Measurements from ENCODE around the gene ASF1A. TPM values are rescaled to one million over a fixed set of nuclear protein-coding genes. Genes with fewer than 3 reads are reported as not detected.

The ASF1A gene
- total and polyA plus RNA-seq, 8 donors: 4.5 to 13.9 (median 8.4) TPM

DNA sequence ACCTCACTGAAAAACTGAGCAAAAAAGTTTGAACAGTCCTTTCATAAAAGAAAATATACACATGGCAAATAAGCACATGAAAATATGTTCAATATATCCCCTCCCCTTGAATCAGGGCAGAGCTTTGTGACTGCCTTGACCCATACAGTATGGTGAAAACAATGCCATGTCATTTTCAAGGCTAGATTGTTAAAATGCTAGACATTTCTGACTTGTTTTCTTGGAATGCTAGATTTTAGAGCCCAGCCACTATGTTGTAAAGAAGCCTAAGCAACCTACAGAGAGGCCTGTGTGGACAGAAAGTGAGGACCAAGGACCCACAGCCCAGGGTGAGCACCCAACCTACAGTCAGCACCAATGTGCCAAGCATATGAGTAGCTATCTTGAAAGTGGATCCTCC lies 17.1 kb upstream of the ASF1A start:
- no peak overlapping the region for H3K27ac ChIP-seq
- H3K36me3 ChIP-seq: no peaks in the 10 kb centered on the region
- no peak for TF ChIP-seq CTCF (IDR thresholded peaks at IDR 0.05)
- ATAC-seq: no peak
- FAIRE-seq: no peak
- H3K9me3 ChIP-seq: no peaks in the 10 kb centered on the region
- no peaks in the 10 kb centered on the region for H3K4me1 ChIP-seq
- intact Hi-C loops (cut with DNase I): no loop called here
- no peak overlapping the region for H3K4me3 ChIP-seq
- H3K27me3 ChIP-seq: no peaks in the 10 kb centered on the region
- DNase-seq: no peak

DNA sequence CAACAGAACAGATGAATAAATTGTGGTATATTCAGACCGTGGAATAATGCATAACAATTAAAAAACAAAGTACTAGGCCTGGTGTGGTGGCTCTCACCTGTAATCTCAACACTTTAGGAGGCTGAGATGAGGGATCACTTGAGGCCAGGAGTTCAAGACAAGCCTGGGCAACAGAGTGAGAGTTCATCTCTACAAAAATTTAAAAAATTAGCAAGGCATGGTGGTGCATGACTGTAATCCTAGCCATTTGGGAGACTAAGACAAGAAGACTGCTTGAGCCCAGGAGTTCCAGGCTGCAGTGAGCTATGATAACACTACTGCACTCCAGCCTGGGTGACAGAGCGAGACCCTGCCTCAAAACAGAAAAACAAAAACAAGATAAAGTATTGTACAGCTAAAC lies 16.1 kb upstream of the ASF1A start:
- TF ChIP-seq CTCF (IDR thresholded peaks at IDR 0.05): no peak
- intact Hi-C loops (cut with DNase I): no loop called here
- Histone ChIP-seq H3K27me3 (no peaks in the 10 kb centered on the region), H3K9me3 (no peaks in the 10 kb centered on the region), H3K36me3 (no peaks in the 10 kb centered on the region), H3K27ac (no peak overlapping the region), H3K4me3 (no peak overlapping the region), H3K4me1 (no peaks in the 10 kb centered on the region)
- ATAC-seq (no peak), DNase-seq (no peak), FAIRE-seq (no peak)
- WGBS, 2 donors: 94 to 97% methylated on average over 2 of the region's 2 CpGs

DNA sequence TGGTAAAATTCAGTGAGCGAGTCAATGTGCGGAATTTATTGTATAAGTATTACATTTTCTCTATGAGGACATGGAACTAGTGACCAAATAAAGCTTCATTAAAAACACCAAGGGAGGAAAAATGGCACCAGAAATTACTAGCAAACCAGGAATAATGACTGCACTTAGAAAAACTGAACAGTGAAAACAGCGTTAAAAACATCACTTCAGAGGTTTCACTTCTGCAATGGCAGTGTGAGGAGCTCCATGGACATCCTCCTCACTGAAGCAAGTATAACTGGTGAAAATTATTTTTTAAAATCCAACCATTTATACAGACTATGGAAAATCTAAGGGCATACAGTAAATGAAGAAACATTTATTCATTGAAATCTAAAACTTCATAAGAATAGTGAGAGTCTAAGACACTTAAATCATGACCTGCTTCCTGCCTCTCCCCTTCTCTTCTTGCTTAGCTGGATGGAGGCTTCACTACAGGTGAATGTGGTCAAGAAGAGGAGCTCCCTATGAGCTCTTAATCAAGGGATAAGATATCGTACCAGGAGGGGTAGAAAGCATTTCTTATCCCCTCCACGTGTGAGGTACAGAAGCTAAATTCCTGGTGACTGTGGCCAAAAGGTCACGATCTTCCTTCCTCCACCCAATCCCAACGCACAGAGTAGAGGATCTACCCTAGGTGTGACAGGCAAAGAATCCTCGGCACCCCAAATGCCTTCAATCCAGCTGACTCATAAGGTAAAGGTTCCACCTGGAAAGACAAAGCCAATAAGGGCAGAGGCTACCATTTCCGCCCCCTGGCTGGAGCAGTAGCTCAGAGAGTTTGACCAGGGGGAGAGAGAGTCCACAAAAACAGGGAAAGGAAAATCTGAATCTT lies 12.3 kb upstream of the ASF1A start:
- intact Hi-C loops (cut with DNase I): loop anchor here in 1 of 3 donors (10.0 kb wide), 1 partner anchor 217 kb away; no protein-coding TSS in a partner anchor
- 87 to 89% methylated on average over 9 of the region's 9 CpGs for WGBS, 2 donors
- H3K4me3 ChIP-seq: no peak overlapping the region
- no peak for TF ChIP-seq CTCF (IDR thresholded peaks at IDR 0.05)
- DNase-seq: no peak
- no peak for FAIRE-seq
- ATAC-seq: no peak
- no peaks in the 10 kb centered on the region for H3K9me3 ChIP-seq
- H3K36me3 ChIP-seq: no peaks in the 10 kb centered on the region
- H3K4me1 ChIP-seq: peaks cover 0 to 4% (median 0%) of the 10 kb centered on the region in 3 donors
- H3K27me3 ChIP-seq: no peaks in the 10 kb centered on the region
- no peak overlapping the region for H3K27ac ChIP-seq

DNA sequence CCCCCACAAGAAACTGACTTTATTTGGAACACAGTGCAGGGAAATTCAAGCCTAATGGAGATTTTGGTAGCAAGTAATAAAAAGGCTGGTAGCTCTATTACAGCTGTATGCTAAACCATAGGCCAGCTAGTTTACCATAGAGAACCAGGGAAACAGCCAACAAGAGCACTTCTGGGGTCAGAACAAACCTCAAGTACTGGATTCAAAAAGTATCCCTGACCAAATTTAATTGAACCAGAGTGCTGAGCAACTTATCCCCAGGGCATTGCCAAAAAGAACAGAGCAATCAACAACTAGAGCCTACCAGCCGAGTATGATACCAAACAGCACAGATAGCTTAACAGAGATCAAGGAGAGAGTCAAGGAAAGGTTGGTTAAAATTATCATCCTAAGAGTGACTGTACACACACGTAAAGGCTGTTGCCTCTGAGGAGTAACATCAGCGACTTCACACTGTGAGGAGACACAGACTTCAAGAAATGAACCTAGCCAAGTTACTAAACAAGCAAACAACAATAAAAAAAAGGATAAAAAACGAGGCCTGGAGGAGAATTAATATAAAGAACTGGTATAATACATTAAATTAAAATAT lies 11.5 kb upstream of the ASF1A start:
- H3K4me3 ChIP-seq: no peak overlapping the region
- FAIRE-seq: no peak
- no peak for ATAC-seq

More for the DNA sequence above, 11.5 kb upstream of the ASF1A start:
- WGBS, 2 donors: 86 to 94% methylated on average over 4 of the region's 4 CpGs
- no peak for TF ChIP-seq CTCF (IDR thresholded peaks at IDR 0.05)
- H3K4me1 ChIP-seq: peaks cover 0 to 4% (median 0%) of the 10 kb centered on the region in 3 donors
- no peak for DNase-seq
- H3K9me3 ChIP-seq: no peaks in the 10 kb centered on the region
- H3K27ac ChIP-seq: no peak overlapping the region
- intact Hi-C loops (cut with DNase I): loop anchor here in 1 of 3 donors (10.0 kb wide), 1 partner anchor 218 kb away; no protein-coding TSS in a partner anchor
- no peaks in the 10 kb centered on the region for H3K36me3 ChIP-seq
- H3K27me3 ChIP-seq: no peaks in the 10 kb centered on the region
